Measurements from ENCODE around the gene TPSG1. TPM values are rescaled to one million over a fixed set of nuclear protein-coding genes. Genes with fewer than 3 reads are reported as not detected.

Gene TPSG1
- total RNA-seq, 1 donor from 2014 or later = not detected

- peaks cover 3% of the 10 kb centered on the region for H3K9me3 Mint-ChIP-seq
- peaks cover 7% of the 10 kb centered on the region for H3K27me3 Mint-ChIP-seq (ENCODE audit: low read depth)
- TF ChIP-seq CTCF (conservative IDR thresholded peaks at IDR 0.05) = no peak
Measured at GRCh38 chr16:1265826-1266225, 40.8 kb upstream of the TPSG1 start.

DNA sequence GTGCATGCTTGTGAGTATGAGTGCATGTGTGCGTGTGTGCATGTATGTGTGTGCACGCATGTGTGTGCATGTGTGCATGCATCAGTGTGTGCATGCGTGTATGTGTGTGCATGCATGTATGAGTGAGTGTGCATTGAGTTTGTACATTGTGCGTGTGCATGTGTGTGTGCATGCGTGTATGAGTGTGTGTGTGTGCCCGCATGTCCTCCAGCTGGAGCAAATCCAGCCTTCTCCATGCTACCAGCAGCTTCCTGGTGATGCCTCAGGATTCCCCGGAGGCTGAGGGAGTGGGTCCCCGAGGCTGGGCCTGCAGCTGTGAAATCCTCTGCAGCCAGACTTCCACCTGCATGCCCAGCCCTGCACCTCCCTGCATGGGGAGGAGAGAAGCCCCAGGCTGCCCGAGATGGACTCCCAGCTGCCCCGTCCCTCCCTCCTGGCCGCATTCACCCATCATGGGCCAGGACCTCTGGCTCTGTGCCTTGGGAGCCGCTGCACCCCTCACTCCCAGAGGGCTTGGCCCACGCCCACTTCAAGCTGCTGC, 40.1 kb upstream of the TPSG1 start:
- peaks cover 12% of the 10 kb centered on the region for H3K27me3 Mint-ChIP-seq (ENCODE audit: low read depth)
- H3K9me3 Mint-ChIP-seq = peaks cover 3% of the 10 kb centered on the region
- H3K4me1 Mint-ChIP-seq = no peaks in the 10 kb centered on the region
- H3K27ac Mint-ChIP-seq (ENCODE audit: unreplicated experiment) = no peak overlapping the region
- DNase-seq (ENCODE audit: low read depth, low spot score) = no peak
- no peak for TF ChIP-seq CTCF (conservative IDR thresholded peaks at IDR 0.05)
- no peak overlapping the region for H3K4me3 Mint-ChIP-seq
- no peaks in the 10 kb centered on the region for H3K36me3 Mint-ChIP-seq (ENCODE audit: low read depth)

More at GRCh38 chr16:1265826-1266225, 40.8 kb upstream of the TPSG1 start:
- Mint-ChIP-seq H3K36me3 (ENCODE audit: low read depth) (no peaks in the 10 kb centered on the region), H3K4me3 (no peak overlapping the region), H3K27ac (ENCODE audit: unreplicated experiment) (no peak overlapping the region), H3K4me1 (no peaks in the 10 kb centered on the region)
- no peak for DNase-seq (ENCODE audit: low read depth, low spot score)

DNA sequence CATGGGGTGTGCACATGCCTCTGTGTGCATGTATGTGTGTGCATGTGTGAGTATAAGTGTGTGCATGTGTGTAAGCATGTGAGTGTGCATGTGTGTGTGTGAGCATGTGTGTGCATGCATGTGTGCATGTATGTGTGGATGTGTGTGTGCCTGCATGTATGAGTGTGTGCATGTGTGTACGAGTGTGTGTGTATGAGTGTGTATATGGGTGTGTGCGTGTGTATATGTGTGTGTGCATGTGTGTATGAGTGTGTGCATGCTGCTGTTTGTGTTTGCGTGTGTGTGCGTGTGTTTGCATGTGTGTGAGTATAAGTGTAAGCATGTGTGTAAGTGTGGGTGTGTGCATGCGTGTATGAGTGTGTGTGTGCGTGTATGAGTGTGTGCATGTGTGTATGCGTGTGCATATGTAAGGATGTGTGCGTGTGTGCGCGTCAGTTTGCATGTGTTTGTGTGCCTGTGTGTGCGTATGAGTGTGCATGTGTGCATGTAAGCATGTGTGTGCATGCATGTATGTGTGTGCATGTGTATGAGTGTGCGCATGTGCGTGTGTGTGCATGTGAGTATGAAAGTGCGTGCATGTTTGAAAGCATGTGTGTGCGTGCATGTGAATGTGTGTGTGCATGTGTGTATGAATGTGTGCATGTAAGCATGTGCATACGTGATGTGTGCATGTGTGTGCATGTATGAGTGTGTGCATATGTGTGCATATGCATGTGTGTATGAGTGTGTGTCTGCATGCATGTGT, 39.4 kb upstream of the TPSG1 start:
- no peak for TF ChIP-seq CTCF (conservative IDR thresholded peaks at IDR 0.05)
- no peak overlapping the region for H3K27ac Mint-ChIP-seq (ENCODE audit: unreplicated experiment)
- peaks cover 12% of the 10 kb centered on the region for H3K27me3 Mint-ChIP-seq (ENCODE audit: low read depth)
- H3K9me3 Mint-ChIP-seq = peaks cover 3% of the 10 kb centered on the region
- no peaks in the 10 kb centered on the region for H3K36me3 Mint-ChIP-seq (ENCODE audit: low read depth)
- no peak overlapping the region for H3K4me3 Mint-ChIP-seq
- DNase-seq (ENCODE audit: low read depth, low spot score) = no peak
- no peaks in the 10 kb centered on the region for H3K4me1 Mint-ChIP-seq

DNA sequence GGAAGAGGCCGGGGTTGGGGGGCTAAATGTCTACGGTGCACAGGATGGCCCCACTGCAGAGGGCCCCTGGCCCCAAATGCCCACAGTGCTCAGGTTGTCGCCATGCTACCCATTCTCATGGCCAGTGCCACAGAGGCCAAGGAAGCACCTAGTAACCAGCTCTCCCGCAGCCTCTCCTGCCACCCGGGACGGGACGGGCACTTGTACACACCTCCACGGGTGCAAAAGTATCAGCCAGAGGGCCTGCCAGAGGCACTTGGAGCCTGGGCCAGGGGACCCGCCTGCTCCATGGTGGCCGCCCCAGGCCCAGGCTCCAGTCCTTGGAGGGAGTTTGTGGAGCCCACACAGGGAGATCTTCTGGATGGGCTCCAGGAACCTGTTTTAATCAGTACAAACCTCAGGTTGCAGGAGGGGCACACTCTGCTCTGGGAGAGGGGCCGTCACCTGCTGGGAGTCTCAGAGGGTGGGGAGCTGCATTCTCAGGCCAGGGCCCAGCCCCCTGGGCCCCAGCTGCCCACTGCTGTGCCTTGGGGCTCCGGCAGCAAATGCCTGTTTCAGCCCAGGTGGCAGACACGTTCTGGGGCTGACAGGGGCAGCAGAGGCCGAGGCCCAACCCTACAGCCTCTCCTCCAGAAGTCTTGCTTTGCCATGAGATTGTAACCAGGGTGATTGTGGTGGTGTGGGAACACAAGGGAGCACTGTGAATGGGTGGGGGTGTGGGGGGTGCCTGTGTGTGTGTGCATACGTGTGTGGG, 38.7 kb upstream of the TPSG1 start:
- no peak for TF ChIP-seq CTCF (conservative IDR thresholded peaks at IDR 0.05)
- no peak overlapping the region for H3K4me3 Mint-ChIP-seq
- peaks cover 3% of the 10 kb centered on the region for H3K9me3 Mint-ChIP-seq
- H3K4me1 Mint-ChIP-seq = no peaks in the 10 kb centered on the region
- no peak overlapping the region for H3K27ac Mint-ChIP-seq (ENCODE audit: unreplicated experiment)
- H3K36me3 Mint-ChIP-seq (ENCODE audit: low read depth) = no peaks in the 10 kb centered on the region
- H3K27me3 Mint-ChIP-seq (ENCODE audit: low read depth) = peaks cover 14% of the 10 kb centered on the region
- DNase-seq (ENCODE audit: low read depth, low spot score) = no peak

DNA sequence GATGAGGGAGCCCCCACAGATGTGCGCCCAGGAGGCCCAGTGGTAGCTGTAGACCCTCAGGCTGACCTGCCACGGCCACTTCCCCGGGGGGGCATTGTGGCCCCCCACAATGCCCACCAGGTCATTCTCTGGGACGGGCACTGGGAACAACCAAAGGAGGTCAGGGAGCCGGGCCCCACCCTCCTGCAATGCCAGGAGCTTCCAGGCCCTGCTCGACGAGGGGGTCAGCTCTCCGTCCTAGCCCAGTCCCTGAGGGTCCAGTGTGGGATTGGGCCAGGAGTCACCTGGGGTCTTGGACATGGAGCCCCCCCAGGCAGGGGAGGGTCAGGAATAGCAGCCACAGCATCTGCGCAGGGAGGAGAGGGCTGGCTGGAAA, 37.8 kb upstream of the TPSG1 start:
- H3K36me3 Mint-ChIP-seq (ENCODE audit: low read depth) = no peaks in the 10 kb centered on the region
- no peak overlapping the region for H3K27ac Mint-ChIP-seq (ENCODE audit: unreplicated experiment)
- TF ChIP-seq CTCF (conservative IDR thresholded peaks at IDR 0.05) = no peak
- peaks cover 3% of the 10 kb centered on the region for H3K9me3 Mint-ChIP-seq
- DNase-seq (ENCODE audit: low read depth, low spot score) = no peak
- H3K27me3 Mint-ChIP-seq (ENCODE audit: low read depth) = peaks cover 14% of the 10 kb centered on the region
- no peaks in the 10 kb centered on the region for H3K4me1 Mint-ChIP-seq
- H3K4me3 Mint-ChIP-seq = no peak overlapping the region
